ENCODE data around the gene RABGGTB.
"Not testable (repeated sequence)": the region's sequence is repeated elsewhere in the genome, so short reads cannot be mapped to it uniquely, and the experiment has no call there.

RABGGTB gene

DNA sequence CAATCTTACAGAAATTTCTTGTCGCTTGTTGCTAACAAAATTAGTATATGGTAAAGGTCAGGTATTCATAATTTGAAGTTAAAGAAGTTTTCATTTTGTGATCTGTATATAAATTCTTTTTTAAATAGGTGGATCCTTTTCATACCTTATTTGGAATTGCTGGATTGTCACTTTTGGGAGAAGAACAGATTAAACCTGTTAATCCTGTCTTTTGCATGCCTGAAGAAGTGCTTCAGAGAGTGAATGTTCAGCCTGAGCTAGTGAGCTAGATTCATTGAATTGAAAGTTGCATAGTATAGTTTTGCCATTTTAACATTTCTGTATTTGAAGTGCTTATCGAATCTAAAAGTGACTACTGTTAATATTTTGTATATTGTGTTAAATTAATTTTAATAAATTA, 8.3 kb downstream of the RABGGTB start:
- in situ Hi-C loops (cut with HindIII; ENCODE audit: low sequenced_read_pairs), result no loop called here

DNA sequence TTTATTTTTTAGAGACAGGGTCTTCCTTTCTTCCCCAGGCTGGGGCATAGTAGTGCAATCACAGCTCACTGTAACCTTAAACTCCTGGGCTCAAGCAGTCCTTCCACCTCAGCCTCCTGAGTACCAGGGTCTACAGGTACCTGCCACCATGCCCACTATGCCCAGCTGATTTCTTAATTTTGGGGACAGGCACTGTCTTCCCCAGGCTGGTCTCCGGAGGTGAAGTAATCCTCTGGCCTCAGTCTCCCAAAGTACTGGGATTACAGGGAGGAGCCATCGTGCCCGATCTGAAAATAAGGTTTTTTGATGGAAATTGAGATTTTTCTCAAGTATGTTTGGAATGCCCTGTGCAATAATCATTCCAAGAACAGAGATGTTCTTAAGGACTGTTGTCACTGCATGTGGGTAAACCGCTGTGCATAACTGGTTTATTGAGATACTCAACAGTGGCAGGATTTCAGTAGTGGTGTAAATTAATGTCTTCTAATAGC, 9.7 kb downstream of the RABGGTB start:
- in situ Hi-C loops (cut with HindIII; ENCODE audit: low sequenced_read_pairs), result no loop called here

DNA sequence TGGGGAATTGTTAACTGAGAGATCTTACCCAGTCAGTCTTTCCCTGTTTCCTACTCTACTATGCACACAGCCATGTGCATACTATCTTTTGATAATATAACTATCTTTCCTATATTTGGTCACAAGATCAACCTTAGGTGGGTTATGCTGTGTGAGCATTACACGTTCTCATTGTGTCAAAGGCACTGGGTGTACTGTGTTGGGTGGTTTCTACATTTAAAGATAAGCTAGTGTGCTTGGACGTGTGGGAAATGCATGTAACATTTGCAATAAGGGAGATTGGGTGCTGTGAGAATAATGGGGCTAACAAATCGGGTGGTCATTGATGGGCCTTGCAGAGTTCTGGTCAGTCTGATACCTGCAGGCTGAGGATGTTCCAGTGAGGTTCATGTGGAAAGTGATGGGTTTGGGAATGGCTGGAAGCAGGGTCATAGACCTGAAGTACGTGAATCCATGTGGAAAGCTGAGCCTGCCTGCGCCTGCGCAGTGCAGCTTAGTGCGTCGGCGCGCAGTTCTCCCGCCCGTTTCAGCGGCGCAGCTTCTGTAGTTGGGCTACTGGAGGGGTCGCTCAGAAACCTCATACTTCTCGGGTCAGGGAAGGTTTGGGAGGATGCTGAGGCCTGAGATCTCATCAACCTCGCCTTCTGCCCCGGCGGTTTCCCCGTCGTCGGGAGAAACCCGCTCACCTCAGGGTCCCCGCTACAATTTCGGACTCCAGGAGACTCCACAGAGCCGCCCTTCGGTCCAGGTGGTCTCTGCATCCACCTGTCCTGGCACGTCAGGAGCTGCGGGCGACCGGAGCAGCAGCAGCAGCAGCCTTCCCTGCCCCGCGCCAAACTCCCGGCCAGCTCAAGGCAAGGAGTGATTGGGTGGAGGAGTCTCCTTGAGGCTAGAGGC, 10.6 kb downstream of the RABGGTB start, which contains the start of gene MSH4:
TSS of gene MSH4 (plus strand) at position 507 of the 897 bp plus-strand sequence. CDS start at position 611, 104 bp downstream.
- in situ Hi-C loops (cut with HindIII; ENCODE audit: low sequenced_read_pairs), result no loop called here

DNA sequence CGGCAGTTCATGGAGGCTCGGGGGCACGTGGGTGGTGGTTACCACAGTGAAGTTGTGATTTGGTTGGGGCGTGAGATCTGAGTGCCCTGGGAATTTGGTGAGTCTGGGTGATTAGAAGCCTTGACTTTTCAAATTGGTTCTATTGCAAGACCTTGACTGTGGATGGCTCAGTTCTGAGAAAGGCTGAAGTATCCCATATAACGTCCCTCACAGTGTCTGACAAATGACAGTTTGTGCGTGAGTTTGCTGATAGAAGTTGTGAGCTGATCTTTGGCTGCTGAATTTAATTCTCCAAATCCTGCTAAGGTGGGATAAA, 11.2 kb downstream of the RABGGTB start:
- in situ Hi-C loops (cut with HindIII; ENCODE audit: low sequenced_read_pairs), result no loop called here

DNA sequence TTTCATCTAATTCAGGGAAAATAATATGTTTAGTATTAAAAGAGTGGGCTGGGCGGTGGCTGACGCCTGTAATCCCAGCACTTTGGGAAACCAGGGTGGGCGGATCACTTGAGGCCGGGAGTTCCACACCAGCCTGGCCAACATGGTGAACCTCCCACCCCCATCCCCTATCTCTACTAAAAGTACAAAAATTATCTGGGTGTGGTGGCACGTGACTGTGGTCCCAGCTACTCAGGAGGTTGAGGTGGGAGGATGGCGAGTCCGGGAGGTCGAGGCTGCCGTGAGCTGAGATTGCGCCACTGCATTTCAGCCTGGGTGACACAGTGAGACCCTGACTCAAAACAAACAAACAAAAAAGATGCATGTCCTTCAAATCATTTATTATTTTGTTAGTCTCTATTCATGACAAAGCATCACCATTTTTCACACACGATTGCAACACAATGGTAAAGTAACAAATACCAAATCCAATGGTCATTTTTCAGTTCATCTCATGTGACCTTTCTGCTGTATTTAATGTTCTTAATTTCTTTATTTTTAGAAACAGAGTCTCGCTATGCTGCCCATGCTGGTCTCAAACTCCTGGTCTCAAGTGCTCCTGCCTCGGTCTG, 11.7 kb downstream of the RABGGTB start:
- in situ Hi-C loops (cut with HindIII; ENCODE audit: low sequenced_read_pairs), result no loop called here

DNA sequence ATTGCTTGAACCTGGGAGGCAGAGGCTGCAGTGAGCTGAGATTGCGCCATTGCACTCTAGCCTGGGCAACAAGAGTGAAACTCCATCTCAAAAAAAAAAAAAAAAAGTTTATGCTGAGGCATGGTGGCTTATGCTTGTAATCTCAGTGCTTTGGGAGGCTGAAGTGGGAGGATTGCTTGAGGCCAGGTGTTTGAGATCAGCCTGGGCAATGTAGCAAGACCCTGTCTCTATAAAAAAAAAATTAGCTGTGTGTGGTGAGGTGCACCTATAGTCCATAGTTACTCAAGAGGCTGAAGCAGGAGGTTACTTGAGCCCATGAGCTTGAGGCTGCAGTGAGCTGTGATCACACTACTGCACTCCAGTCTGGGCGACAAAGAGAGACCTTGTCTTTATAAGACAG, 15.4 kb downstream of the RABGGTB start:
- in situ Hi-C loops (cut with HindIII; ENCODE audit: low sequenced_read_pairs), result loop anchor here (5.0 kb wide), 1 partner anchor 34 kb away; no protein-coding TSS in a partner anchor

DNA sequence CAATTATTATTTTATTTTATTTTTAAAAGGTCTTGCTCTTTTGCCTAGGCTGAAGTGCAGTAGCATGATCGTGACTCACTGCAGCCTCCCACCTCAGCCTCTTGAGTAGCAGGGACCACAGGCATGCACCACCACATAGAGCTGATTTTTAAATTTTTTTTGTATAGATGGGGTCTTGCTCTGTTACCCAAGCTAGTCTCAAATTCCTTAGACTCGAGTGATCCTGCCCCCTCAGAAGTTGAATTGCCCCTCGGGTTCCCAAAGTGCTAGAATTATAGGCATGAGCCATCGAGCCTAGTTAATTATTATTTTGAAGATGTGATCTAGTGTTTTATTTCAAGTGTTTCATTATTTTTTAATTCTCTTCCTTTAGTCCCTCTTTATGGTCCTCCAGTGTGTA, 22.9 kb downstream of the RABGGTB start:
- in situ Hi-C loops (cut with HindIII; ENCODE audit: low sequenced_read_pairs), result no loop called here

DNA sequence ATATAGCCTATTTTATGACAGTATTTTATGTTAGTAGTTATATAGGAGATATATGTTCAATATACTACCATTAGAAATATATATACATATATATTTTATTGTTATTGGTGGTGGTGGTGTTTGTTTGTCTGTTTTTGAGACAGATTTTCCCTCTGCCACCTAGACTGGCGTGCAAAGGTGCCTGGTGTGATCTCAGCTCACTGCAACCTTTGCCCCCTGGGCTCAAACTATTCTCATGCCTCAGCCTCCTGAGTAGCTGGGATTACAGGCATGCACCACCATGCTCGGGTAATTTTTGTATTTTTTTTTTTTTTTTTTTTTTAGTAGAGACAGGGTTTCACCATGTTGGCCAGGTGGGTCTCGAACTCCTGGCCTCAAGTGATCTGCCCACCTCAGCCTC, 24.1 kb downstream of the RABGGTB start:
- in situ Hi-C loops (cut with HindIII; ENCODE audit: low sequenced_read_pairs), result not testable (repeated sequence)

DNA sequence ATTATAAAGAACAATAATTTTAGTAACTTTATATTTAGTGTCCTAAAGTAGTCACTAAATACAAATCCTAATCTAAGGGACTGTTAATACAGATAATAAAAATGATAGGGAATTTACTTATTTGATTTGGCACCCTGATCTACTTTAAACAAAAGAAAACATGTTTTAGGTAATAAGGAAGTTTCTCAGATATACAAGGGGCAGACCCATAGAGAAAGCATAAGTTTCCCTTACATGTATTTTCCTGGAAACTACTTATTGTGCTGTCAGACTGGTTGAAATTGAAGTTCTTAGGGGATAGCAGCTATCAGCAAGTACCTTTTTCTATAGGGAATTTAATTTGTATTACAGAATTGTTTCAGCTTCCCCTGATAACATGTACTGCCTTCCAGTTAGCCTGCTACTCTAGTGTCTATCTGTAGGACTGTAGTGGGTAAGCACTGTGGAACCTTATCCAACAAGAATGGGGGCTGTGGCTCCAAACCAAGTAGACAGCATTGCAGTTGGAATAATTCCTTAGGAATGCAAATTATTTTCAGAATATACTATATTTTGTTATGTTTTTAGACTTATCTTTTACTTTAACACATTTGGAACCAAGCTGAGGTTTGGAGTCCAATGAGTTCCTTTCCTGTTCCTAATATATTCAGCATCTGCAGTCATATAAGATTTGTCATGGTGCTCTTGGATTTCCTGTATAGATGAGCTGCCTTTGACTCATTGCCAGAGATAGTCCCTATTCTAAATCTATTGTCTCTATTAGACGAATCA, 25.3 kb downstream of the RABGGTB start:
- in situ Hi-C loops (cut with HindIII; ENCODE audit: low sequenced_read_pairs), result no loop called here

DNA sequence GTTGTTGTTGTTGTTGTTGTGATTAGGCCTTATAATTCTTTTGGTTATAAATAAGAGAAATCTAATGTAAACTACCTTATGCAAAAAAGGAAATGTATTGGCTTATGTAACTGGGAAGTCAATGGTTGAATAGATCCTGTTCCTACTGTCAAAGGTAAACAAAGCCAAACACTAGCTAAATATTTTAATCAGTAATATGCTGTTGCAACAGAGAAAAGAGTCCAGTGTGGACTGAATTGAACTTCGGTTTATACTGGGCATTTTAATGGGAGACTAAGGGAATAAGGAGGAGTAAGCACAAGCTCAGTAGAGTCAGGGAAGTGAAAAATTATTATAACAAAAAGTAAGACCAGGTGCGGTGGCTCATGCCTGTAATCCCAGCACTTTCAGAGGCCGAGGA, 26.0 kb downstream of the RABGGTB start:
- in situ Hi-C loops (cut with HindIII; ENCODE audit: low sequenced_read_pairs), result no loop called here

DNA sequence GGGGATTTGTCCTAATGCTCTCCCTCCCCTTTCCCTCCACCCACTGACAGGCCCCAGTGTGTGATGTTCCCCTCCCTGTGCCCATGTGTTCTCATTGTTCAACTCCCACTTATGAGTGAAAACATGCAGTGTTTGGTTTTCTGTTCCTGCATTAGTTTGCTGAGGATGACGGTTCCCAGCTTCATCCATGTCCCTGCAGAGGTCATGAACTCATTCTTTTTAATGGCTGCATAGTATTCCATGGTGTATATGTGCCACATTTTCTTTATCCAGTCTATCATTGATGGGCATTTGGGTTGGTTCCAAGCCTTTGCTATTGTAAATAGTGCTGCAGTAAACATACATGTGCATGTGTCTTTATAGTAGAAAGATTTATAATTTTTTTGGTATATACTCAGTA, 37.5 kb downstream of the RABGGTB start:
- in situ Hi-C loops (cut with HindIII; ENCODE audit: low sequenced_read_pairs), result not testable (repeated sequence)

DNA sequence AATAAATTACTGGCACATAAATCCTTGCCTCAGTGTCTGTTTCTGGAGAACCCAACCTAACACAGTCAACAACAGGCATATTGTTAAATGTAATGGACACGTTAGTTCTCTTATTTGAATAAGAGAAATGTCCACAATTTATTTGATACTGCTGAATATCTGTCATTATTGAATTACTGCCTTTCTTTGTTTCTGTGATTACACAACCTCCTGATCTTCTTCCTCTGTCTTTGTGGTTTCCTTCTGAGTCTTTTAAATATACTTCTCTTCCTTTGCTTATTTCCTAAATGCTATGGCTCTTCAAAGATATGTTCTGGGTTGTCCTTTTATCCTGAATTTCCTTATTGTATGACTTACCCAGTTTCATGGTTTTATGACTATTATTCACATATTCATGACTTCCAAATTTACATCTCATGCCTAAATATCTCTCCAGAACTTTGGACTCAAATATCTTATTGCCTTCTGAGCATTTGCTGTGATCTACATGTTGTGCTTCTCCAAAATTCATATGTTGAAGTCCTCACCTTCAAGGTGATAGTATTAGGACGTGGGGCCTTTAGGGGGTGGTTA, 50.6 kb downstream of the RABGGTB start:
- in situ Hi-C loops (cut with HindIII; ENCODE audit: low sequenced_read_pairs), result no loop called here

DNA sequence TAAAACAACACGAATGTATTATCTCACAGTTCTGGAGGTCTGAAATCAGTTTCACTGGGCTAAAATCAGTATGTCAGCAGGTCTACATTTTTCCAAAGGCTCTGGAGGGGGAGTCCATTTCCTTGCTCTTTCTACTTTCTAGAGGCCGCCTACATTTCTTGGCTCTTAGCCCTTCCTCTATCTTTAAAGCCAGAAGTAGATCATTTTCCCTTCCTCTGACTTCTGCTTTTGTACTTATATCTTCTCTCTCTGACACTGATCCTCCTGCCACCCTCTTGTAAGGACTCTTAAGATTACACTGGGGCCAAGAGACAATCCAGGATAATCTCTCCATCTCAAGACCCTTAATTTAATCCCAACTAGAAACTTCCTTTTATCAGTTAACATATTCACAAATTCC, 52.0 kb downstream of the RABGGTB start:
- in situ Hi-C loops (cut with HindIII; ENCODE audit: low sequenced_read_pairs), result no loop called here

DNA sequence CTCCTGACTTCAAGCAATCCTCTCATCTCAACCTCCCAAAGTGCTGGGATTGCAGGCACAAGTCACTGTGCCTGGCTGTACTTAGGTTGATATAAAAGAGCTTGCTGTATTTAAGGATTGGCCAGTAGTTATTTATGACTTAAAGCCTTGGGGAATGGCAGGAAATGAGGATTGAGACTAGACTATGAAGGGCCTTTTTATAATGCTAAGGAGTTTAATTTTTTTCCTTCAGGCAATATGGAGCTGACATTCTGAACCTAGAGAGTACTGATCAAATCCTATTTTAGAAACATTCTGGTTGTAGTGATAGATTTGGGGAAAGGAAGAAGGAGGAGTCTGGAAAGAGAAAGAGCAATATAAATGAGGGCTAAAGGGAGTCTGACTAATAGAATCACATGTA, 55.4 kb downstream of the RABGGTB start:
- in situ Hi-C loops (cut with HindIII; ENCODE audit: low sequenced_read_pairs), result no loop called here

Data from endothelial cell of hepatic sinusoid (primary cell).